ENCODE results near the gene CPNE7.

CPNE7 gene

DNA sequence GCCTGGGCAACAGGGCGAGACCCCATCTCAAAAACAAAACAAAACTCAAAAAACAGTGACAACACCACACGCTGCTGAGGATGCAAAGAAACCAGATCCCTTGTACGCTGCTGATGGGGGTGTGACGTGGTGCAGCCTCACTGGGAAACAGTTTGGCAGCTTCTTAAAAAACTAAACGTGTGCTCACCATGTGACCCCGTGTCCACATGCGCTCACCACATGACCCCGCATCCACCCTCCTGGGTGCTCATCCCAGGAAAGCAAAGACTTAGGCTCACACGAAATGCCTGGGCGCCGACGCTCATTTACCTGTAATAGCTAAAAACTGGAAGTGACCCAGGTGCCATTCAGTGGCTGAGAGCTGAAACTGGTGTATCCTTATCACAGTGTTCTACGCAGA lies 35.0 kb upstream of the CPNE7 start:
- no peaks in the 10 kb centered on the region for H3K27me3 ChIP-seq (ENCODE audit: insufficient read depth, low read length, poor library complexity, severe bottlenecking)
- no peaks in the 10 kb centered on the region for H3F3A ChIP-seq (ENCODE audit: low read depth)
- H4K20me1 ChIP-seq (ENCODE audit: insufficient read depth, low read length, poor library complexity, severe bottlenecking): no peaks in the 10 kb centered on the region
- H3K9me3 ChIP-seq (ENCODE audit: insufficient read depth, low read depth, low read length): no peaks in the 10 kb centered on the region
- H3K9me2 ChIP-seq (replicated peaks; ENCODE audit: low read depth, low read length): no peaks in the 10 kb centered on the region
- H3K9ac ChIP-seq (ENCODE audit: low read depth, low read length, poor library complexity, severe bottlenecking): no peak overlapping the region
- H3K4me2 ChIP-seq (ENCODE audit: low read depth, low read length, poor library complexity, severe bottlenecking): no peak overlapping the region
- no peaks in the 10 kb centered on the region for H3K4me1 ChIP-seq (ENCODE audit: insufficient read depth, low read length, poor library complexity, severe bottlenecking)
- no peak overlapping the region for H3K4me3 ChIP-seq (ENCODE audit: low read length, poor library complexity, severe bottlenecking)
- H3K79me2 ChIP-seq (ENCODE audit: insufficient read depth, low read length): no peaks in the 10 kb centered on the region
- TF ChIP-seq, protein P1, sequence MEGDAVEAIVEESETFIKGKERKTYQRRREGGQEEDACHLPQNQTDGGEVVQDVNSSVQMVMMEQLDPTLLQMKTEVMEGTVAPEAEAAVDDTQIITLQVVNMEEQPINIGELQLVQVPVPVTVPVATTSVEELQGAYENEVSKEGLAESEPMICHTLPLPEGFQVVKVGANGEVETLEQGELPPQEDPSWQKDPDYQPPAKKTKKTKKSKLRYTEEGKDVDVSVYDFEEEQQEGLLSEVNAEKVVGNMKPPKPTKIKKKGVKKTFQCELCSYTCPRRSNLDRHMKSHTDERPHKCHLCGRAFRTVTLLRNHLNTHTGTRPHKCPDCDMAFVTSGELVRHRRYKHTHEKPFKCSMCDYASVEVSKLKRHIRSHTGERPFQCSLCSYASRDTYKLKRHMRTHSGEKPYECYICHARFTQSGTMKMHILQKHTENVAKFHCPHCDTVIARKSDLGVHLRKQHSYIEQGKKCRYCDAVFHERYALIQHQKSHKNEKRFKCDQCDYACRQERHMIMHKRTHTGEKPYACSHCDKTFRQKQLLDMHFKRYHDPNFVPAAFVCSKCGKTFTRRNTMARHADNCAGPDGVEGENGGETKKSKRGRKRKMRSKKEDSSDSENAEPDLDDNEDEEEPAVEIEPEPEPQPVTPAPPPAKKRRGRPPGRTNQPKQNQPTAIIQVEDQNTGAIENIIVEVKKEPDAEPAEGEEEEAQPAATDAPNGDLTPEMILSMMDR (conservative IDR thresholded peaks at IDR 0.05; ENCODE audit: low read length): no peak
- no peak for TF ChIP-seq EZH2phosphoT487 (IDR thresholded peaks at IDR 0.05; ENCODE audit: borderline replicate concordance)
- H2AFZ ChIP-seq (ENCODE audit: low read length): no peak overlapping the region
- no peaks in the 10 kb centered on the region for H3K36me3 ChIP-seq (ENCODE audit: insufficient read depth, low read length)

DNA sequence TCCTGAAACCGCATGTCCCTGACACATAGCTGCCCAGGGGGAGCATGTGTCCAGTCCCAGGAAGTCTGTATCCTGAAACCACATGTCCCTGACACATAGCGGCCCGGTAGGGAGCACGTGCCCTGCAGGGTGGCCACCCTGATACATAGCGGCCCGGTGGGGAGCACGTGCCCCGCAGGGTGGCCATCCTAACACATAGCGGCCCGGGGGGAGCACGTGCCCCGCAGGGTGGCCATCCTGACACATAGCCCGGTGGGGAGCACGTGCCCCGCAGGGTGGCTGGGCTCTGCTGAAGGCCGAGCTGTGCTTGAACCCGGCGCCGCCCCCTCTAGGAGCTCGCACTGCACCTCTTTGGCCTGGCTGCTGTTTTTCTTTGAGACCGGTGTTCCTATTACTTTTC lies 33.8 kb upstream of the CPNE7 start:
- Histone ChIP-seq H3K4me3 (ENCODE audit: low read length, poor library complexity, severe bottlenecking) (no peak overlapping the region), H3F3A (ENCODE audit: low read depth) (no peaks in the 10 kb centered on the region), H3K4me1 (ENCODE audit: insufficient read depth, low read length, poor library complexity, severe bottlenecking) (no peaks in the 10 kb centered on the region), H3K9me2 (replicated peaks; ENCODE audit: low read depth, low read length) (no peaks in the 10 kb centered on the region), H3K27me3 (ENCODE audit: insufficient read depth, low read length, poor library complexity, severe bottlenecking) (no peaks in the 10 kb centered on the region), H3K79me2 (ENCODE audit: insufficient read depth, low read length) (no peaks in the 10 kb centered on the region), H3K9me3 (ENCODE audit: insufficient read depth, low read depth, low read length) (no peaks in the 10 kb centered on the region), H2AFZ (ENCODE audit: low read length) (no peak overlapping the region), H3K4me2 (ENCODE audit: low read depth, low read length, poor library complexity, severe bottlenecking) (no peak overlapping the region), H3K36me3 (ENCODE audit: insufficient read depth, low read length) (no peaks in the 10 kb centered on the region), H4K20me1 (ENCODE audit: insufficient read depth, low read length, poor library complexity, severe bottlenecking) (no peaks in the 10 kb centered on the region), H3K9ac (ENCODE audit: low read depth, low read length, poor library complexity, severe bottlenecking) (no peak overlapping the region)
- no peak for TF ChIP-seq EZH2phosphoT487 (IDR thresholded peaks at IDR 0.05; ENCODE audit: borderline replicate concordance)
- TF ChIP-seq, protein P1 (conservative IDR thresholded peaks at IDR 0.05; ENCODE audit: low read length): no peak

DNA sequence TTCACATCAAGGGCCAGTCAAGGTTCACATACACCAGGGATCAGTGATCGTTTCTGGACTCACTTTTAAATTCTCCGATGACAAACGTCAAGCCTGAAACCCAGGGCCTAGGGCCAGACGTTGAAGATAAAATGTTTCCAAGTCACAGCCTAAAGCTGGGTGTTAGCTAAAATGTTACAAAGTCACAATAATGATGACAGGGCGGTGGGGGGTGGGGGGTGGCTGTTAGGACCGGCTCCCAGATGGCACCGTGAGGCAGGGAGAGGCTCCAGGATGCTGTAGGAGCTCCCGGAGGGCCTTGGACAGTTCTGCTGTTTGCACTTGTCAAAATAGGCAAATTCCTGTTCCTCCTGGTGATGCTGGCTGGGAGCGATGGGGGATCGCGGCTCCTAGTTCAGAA lies 31.4 kb upstream of the CPNE7 start:
- Histone ChIP-seq H3K36me3 (ENCODE audit: insufficient read depth, low read length) (no peaks in the 10 kb centered on the region), H3K4me2 (ENCODE audit: low read depth, low read length, poor library complexity, severe bottlenecking) (no peak overlapping the region), H2AFZ (ENCODE audit: low read length) (no peak overlapping the region), H3K9ac (ENCODE audit: low read depth, low read length, poor library complexity, severe bottlenecking) (no peak overlapping the region), H3K4me3 (ENCODE audit: low read length, poor library complexity, severe bottlenecking) (no peak overlapping the region), H3K9me3 (ENCODE audit: insufficient read depth, low read depth, low read length) (no peaks in the 10 kb centered on the region), H3K4me1 (ENCODE audit: insufficient read depth, low read length, poor library complexity, severe bottlenecking) (no peaks in the 10 kb centered on the region), H3K27me3 (ENCODE audit: insufficient read depth, low read length, poor library complexity, severe bottlenecking) (no peaks in the 10 kb centered on the region), H3F3A (ENCODE audit: low read depth) (no peaks in the 10 kb centered on the region), H4K20me1 (ENCODE audit: insufficient read depth, low read length, poor library complexity, severe bottlenecking) (no peaks in the 10 kb centered on the region), H3K79me2 (ENCODE audit: insufficient read depth, low read length) (no peaks in the 10 kb centered on the region), H3K9me2 (replicated peaks; ENCODE audit: low read depth, low read length) (no peaks in the 10 kb centered on the region)
- TF ChIP-seq, protein P1 (conservative IDR thresholded peaks at IDR 0.05; ENCODE audit: low read length): no peak
- TF ChIP-seq EZH2phosphoT487 (IDR thresholded peaks at IDR 0.05; ENCODE audit: borderline replicate concordance): no peak
